NCI-H1436 (cell line): ENCODE measurements around the gene PRIMPOL.
"Not testable (repeated sequence)": the region's sequence is repeated elsewhere in the genome, so short reads cannot be mapped to it uniquely, and the experiment has no call there.

Experiments
- DNase-seq: peaks from one replicate; lab custom pipeline; 2025; lab: John Stamatoyannopoulos, UW

The PRIMPOL gene, protein sequence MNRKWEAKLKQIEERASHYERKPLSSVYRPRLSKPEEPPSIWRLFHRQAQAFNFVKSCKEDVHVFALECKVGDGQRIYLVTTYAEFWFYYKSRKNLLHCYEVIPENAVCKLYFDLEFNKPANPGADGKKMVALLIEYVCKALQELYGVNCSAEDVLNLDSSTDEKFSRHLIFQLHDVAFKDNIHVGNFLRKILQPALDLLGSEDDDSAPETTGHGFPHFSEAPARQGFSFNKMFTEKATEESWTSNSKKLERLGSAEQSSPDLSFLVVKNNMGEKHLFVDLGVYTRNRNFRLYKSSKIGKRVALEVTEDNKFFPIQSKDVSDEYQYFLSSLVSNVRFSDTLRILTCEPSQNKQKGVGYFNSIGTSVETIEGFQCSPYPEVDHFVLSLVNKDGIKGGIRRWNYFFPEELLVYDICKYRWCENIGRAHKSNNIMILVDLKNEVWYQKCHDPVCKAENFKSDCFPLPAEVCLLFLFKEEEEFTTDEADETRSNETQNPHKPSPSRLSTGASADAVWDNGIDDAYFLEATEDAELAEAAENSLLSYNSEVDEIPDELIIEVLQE

DNA sequence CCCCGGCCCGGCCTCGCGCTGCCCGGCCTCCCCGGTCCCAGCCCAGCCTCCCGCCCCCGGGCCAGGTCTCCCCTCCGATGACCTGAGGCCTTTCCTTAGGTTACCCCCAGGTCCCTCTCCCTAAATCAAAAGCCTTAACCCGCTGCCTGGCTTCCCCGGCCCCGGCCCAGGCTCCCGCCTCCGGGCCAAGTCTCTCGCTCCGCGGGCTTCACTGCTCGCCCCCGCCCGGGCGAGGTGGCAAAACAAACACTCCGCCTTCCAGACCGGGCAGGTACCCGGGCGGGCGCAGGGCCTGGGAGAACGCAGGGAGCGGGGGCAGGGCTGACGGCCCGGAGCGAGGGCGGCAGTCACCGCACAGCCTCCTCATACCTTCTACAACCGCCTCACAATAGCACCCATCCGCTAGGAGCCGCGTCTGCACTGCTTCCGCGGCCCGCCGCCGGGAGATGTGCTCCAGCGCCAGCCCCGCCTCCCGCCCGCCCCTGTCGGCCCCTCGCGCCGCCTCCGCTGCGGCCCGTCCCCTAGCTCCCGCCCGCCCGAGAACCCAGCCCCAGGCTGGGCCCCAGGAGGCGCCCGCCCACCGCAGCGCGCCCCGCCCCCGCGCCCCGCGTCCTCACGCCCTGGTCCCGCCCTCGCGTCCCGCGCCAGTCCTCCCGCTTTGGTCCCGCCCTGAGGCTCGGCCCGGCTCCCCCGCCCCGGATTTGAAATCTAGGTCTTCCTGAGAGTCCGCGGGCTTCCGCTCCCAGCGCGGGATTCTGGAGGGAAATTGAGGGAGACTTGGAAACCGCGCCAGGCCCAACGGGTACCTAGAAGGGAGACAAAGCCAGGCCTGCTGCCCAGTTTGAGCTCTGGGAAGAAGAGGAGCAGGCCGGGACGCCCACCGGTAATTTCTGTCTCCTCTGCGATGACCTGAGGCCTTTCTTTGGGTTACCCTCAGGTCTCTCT is at the start of gene PRIMPOL, which contains the start of gene CASP3:
PRIMPOL (plus strand) TSS at position 713 of the 945 bp plus-strand sequence. CDS start 7,403 bp downstream, outside the sequence.
CASP3 (minus strand) TSS at position 422 of the 945 bp plus-strand sequence. CDS start 10,994 bp downstream, outside the sequence.
- DNase-seq, result peak; percentile 93

DNA sequence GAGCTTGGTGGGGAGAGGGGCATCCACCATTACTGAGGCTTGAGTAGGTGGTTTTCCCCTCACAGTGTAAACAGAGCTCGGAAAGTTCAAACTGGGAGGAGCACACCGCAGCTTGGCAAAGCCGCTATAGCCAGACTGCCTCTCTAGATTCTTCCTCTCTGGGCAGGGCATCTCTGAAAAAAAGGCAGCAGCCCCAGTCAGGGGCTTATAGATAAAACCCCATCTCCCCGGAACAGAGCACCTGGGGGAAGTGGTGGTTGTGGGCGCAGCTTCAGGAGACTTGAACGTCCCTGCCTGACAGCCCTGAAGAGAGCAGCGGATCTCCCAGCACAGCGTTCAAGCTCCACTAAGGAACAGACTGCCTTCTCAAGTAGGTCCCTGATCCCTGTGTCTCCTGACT is 48.6 kb upstream of the PRIMPOL start:
- not testable (repeated sequence) for DNase-seq

DNA sequence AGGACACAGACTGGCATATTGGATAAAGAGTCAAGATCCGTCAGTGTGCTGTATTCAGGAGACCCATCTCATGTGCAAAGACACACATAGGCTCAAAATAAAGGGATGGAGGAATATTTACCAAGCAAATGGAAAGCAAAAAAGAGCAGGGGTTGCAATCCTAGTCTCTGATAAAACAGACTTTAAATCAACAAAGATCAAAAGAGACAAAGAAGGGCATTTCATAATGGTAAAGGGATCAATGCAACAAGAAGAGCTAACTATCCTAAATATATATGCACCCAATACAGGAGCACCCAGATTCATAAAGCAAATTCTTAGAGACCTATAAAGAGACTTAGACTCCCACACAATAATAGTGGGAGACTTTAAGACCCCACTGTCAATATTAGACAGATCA is 46.7 kb upstream of the PRIMPOL start:
- not testable (repeated sequence) for DNase-seq

DNA sequence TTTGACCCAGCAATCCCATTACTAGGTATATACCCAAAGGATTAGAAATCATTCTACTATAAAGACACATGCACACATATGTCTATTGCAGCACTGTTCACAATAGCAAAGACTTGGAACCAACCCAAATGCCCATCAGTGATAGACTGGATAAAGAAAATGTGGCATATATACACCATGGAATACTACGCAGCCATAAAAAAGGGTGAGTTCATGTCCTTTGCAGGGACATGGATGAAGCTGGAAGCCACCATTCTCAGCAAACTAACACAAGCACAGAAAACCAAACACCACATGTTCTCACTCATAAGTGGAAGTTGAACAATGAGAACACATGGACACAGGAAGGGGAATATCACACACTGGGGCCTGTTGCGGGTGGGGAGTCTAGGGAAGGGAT is 42.1 kb upstream of the PRIMPOL start:
- not testable (repeated sequence) for DNase-seq

DNA sequence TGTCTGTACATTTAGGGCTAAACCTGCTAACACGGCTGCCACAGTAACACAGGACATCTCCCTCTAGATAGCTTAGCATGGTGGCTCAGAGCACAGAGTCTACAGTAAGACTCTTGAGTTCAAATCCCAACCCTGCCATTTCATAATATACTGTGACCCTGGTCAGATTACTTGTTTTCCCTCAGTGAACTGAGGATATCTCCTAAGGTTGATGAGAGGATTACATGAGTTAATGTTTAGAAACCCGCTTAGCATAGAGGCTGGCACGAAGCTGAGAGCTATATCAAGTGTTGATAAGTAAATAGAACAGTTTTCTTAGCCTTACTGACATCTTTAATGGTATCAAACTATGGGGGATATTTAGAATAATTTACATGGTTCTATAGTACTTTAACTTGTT is 37.5 kb upstream of the PRIMPOL start:
- no peak for DNase-seq

DNA sequence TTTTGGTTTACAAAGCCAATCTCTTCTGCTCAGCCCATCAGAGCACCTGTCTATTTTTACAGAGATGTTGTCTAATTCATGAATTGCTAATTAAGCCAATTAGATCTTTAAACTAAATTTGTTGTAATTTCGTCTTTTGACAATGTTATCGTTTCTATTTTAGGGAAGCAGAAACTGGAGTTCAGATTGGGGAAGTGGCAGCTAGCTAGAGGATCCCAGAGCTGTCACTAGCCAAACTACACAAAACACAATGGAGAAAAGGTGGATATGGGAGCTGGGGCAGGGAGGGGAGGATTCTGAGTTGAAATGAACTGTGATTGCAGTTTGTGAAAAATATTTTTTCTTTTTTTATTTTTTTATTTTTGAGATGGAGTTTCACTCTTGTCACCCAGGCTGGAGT is 36.1 kb upstream of the PRIMPOL start:
- no peak for DNase-seq

DNA sequence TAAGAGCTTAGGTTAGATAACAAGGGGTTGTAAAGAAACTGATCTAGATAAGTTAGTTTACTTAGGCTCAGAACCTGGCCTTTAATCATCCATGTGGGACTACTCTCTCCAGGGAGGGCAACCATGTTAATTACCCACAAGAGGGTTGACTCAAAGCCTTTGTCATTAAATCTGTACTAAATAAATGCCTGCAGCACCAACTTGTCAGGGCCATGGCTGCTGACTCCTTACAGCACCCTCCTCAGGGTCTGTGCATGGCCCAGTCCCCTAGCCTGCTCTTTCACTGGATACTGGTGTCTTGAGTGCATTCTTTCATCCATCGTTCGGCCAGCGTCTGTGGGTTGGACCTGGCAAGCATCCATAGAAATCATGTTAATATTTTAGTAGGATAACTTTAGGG is 35.0 kb upstream of the PRIMPOL start:
- DNase-seq, result no peak

DNA sequence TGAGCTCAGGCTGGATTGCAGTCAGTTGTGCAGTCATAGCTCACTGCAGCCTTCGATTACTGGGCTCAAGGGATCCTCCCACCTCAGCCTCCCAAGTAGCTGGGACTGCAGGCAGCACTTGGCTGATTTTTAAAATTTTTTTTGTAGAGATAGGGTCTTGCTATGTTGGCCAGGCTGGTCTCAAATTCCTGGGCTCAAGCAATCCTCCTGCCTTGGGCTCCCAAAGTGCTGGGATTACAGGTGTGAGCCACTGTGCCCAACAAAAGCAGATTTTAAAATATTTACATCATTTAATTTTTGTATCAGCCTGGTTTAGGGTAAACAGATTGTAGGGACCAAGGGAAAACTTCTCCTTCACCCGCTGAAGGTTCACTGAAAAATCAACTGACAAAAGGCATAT is 33.4 kb upstream of the PRIMPOL start:
- DNase-seq, result not testable (repeated sequence)

DNA sequence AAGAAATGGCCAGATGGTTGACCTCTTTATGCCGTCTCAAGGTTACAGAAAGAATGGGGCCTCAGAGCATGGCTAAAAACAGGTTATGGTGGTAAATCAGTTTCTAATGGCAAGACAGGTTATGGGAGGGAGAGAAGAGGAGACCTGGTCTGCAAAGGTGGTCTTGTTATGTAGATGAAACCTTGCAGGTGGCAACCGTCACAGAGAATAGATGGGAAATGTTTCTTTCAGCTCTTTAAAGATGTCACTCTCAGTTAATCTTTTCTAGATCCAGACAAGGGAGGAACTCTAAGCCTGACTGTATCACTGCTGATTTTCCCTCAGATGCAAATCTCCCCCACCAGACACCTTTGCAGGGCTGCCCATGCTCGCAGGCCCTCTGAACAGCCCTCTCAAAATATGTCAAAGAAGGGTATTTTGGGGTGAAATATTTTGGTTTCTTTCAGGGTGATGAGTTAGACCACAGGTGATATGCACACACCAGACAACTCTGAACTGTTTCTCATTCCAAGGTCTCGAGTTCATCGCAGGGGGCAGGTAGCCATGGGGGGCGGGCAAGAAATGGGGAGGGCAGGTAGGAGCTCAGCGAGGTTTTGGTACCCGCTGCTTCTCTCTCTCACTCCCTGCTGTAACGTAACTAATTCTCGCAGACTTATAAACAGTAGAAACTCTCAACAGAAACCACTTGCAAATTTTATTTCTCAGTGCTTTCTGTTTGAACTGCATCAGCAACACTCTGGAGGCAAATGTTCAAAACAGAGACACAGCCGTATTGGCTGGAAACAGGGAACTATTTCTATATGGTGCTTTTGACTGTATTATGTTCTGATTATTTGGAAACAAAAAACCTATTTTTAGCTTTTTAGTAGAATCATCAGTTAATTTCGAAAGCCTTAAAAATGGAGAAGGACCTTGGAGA is 32.6 kb upstream of the PRIMPOL start:
- no peak for DNase-seq

DNA sequence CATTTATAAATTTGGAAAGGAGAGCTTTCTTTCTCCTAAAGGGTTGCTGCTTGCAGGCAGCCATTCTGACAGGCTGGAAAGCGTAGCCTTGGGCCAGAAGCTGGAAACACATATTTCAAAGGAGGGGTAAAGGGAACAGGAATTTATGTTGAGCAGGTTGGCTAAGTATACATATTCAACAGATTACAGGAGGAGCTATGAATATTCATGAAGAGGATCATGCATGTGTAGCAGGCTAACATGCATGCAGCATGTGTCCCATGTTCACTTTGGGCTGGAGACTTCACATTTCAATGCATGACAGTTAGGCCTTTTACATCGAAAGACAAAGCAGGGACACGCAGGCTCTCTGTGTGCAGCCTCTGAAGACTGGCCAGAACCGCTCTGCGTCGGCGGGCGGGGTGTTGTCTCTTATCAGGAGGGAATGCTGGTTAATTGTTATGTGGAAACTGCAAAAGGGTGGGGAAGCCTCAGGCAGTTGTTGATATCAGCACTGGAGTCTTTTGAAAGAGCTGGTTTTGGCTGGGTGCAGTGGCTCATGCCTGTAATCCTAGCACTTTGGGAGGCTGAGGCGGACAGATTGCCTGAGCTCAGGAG is 31.8 kb upstream of the PRIMPOL start:
- DNase-seq, result no peak

DNA sequence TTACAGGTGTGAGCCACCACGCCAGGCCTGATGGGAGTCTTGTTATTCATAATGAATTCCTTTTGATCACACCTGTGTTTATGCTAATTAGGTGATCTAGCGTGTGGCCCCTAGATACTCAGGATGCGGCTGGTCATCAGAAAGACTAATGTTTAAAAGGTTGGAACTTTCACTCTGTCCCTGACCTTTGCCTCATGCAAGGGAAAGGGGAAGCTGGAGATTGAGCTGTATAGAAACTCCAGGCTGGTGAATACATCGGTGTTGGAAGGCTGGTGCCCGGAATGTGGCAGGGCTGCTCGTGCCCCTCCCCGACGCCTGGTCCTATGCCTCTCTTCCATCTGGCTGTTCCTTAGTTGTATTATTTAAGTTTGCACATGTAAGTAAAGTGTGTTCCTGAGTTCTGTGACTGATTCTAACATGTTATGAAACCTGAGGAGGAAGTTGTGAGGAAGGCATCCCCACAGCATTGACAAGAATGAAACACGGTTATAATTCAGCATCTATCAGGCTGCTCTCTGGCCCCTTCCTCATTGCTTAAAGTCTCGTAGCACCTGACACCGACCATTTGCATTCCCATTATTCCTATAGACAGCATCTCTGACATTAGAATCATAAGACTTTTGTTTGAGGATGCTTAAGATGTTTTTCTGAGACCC is 29.2 kb upstream of the PRIMPOL start:
- no peak for DNase-seq

DNA sequence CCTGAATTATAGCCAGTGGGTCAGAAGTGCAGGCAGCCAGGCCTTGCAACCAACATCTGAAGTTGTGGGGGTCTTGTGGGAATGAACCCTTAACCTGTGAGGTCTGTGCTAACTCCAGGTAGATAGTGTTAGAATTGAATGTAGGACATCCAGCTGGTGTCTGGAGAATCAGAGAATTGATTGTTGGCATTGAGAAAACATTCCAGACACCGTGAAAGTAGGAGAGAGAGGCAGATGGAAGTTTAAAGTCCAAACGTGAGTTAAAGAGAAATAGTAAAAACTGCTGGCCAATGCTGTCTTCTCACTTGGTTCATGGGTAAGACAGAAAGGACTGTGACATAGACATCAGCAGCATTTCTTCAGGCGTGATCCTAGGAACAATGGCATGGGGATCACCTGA is 28.0 kb upstream of the PRIMPOL start:
- no peak for DNase-seq

DNA sequence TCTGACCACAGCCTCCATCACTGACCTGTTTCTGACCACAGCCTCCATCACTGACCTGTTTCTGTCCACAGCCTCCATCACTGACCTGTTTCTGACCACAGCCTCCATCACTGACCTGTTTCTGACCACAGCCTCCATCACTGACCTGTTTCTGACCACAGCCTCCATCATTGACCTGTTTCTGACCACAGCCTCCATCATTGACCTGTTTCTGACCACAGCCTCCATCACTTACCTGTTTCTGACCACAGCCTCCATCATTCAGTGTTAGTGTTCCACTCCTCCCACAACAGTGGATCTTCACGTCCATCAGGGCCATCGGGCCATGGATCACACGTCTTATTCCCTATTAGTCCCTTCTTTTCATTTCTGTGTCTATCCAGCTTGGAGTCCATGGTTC is 25.0 kb upstream of the PRIMPOL start:
- DNase-seq, result not testable (repeated sequence)

DNA sequence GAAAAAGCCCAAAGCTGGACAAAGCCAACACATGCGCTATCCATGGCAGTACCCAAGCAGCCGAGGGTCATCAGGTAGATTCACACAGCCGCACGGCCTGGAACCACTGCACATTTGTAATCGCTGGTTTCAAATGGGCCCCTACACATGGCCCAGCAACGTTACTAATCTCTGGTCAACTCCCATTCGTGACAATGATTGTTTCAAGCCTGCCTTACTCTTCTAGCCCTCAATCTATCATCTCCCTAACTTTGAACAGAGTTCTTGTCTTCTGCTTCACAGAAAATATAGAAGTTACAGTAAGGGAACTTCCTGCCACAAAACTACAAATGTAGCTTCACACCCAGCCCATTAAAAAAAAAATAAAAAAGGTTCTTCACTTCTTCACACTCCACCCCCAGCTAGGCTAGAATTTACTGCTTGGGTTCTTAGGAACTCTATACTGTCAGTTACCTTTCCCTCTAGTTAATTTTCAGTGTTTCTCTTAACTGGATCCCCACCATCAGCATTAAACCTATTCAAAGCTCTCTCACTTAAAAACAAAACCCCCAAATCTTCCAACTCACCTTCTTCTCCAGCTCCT is 24.5 kb upstream of the PRIMPOL start:
- no peak for DNase-seq

DNA sequence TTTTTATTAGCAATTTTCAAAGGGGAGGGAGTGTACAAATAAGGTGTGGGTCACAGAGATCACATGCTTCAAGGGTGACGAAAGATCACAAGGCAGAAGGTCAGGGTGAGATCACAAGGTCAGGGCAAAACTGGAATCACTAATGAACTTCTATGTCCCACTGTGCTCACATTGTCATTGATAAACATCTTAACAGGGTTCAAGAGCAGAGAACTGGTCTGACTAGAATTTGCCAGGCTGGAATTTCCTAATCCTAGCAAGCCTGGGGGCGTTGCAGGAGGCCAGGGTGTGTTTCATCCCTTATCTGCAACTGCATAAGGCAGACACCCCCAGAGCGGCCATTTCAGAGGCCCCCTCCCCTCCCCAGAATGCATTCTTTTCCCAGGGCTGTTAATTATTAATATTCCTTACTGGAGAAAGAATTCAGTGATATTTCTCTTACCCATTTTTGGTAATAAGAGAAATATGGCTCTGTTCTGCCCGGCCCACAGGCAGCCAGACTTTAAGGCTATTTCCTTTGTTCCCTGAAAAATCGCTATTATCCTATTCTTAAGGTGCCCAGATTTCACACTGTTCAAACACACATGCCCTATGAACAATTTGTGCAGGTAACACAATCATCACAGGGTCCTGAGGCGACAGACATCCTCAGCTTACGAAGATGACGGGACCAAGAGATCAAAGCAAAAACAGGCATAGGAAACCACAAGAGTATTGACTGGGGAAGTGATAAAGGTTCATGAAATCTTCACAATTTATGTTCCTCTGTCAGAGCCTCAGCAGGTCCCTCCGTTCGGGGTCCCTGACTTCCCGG is 23.5 kb upstream of the PRIMPOL start:
- not testable (repeated sequence) for DNase-seq

DNA sequence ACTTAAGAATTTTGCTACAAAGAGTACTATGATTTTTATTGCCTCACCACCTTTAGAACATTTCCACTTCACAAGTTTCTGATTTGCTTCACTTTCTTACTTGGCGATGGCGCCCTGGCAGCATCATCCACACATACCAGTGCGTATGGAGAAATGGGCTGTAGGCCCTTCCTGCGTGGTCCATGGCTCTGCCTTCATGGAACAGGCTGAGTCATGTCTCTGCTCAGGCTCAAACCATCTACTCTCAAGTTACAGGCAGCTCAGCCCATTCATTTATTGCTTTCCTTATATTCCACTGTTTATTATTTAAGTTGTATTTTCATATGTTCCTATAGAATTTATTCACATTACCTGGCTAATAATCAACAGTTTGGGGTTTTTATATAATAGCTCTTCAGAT is 21.4 kb upstream of the PRIMPOL start:
- DNase-seq, result no peak

DNA sequence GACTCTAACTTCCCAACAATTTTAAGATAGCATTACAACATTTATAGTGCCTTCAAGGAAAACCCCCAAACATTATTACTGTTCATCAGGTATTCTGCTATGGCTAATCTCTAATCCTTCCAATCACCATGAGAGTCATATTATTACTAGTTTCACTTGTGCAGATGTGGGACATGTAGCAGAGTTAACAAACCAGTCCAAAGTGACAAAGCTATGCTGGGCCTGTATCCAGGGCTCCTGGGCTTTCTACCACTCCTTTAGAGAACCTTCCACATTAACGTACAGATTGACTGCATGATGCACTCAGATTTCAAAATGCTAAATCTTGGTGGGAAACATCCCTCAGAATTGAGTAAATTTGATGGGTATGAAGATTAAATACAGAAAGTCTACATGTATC is 16.7 kb upstream of the PRIMPOL start:
- DNase-seq, result no peak

DNA sequence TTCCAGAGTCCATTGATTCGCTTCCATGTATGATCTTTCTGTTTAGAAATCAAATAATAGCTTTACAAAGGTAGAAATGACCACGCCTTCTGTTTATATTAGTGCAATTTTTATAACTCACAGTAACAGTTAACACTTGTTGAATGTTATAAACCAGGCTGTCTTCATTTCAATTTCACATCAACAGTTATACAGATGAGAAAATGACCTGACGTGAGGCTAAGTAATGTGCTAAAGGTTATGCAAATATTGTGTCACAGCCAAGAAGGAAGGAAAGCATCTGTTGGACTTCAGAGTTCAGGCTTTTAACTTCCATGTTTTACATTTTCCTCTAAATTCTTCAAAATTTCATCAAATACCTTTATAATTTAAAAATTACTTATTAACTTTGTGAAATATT is 14.2 kb upstream of the PRIMPOL start:
- no peak for DNase-seq

DNA sequence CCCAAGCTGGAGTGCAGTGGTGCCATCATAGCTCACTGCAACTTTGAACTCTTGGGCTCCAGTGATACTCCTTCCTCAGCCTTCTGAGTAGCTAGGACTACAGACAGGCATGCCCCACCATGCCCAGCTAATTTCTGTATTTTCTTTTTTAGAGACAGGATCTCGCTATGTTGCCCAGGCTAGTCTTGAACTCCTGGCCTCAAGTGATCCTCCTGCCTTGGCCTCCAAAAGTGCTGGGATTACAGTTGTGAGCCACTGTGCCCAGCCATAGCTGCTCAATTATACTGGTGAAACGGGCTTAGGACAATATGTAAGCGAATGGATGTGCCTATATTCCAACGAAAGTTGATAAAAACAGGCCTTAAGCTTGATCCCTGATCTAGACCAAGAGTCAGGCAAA is 13.4 kb upstream of the PRIMPOL start:
- DNase-seq, result no peak
